HUES6 (cell line): ENCODE data around the gene PLCD3.

Experiments
- H3K27ac ChIP-seq: 2 replicates; pipeline ENCODE4 v1.7.0; 2013; ENCODE audit warnings: low read depth, mild to moderate bottlenecking, low read length, inconsistent platforms
- H3K27me3 ChIP-seq: 2 replicates; pipeline ENCODE4 v1.6.1; 2013; ENCODE audit warnings: low read length; ENCODE audit not compliant: control insufficient read depth, insufficient read depth
- H3K36me3 ChIP-seq: 2 replicates; pipeline ENCODE4 v1.6.1; 2013; ENCODE audit warnings: low read length; ENCODE audit not compliant: control insufficient read depth, insufficient read depth
- H3K4me1 ChIP-seq: 2 replicates; pipeline ENCODE4 v1.6.1; 2013; ENCODE audit warnings: low read length; ENCODE audit not compliant: control insufficient read depth, insufficient read depth
- H3K4me3 ChIP-seq: 2 replicates; pipeline ENCODE4 v1.5.1; 2013; ENCODE audit warnings: low read depth, low read length
- H3K9ac ChIP-seq: one replicate; pipeline ENCODE4 v1.6.1; 2013; ENCODE audit warnings: mild to moderate bottlenecking, low read length
- H3K9me3 ChIP-seq: 2 replicates; pipeline ENCODE4 v1.6.1; 2013; ENCODE audit warnings: low read depth, low read length; ENCODE audit not compliant: control insufficient read depth, insufficient read depth

The PLCD3 gene

DNA sequence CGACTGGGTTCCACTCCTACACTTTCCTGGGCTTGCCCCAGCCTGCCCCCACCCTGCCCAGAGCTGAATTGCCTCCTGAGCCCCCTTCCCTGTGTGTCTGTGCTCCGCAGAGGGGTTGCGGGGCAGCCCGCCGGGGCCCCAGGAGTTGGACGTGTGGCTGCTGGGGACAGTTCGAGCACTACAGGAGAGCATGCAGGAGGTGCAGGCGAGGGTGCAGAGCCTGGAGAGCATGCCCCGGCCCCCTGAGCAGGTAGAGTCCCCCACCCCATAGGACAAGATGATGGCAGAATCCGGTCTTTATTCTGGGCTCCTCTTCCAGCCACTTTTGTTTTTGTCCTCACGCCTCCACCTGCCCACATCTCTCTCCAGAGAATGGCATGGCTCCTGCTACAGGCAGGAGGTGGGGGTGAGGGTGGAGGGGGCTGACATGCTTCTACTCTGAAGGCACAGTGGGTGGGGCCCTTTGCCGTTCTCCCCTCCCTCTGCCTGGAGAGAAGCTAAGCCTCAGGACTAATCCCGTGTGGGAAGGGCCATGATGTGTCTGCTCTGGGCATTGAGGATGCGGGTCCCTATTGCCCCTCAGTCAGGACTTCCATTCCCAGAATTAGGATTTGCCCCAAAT, 6.7 kb upstream of the PLCD3 start:
- H3K27ac ChIP-seq: no peak overlapping the region
- no peaks in the 10 kb centered on the region for H3K27me3 ChIP-seq
- H3K4me3 ChIP-seq: no peak overlapping the region
- H3K4me1 ChIP-seq: peaks cover 24% of the 10 kb centered on the region
- no peak overlapping the region for H3K9ac ChIP-seq
- H3K36me3 ChIP-seq: no peaks in the 10 kb centered on the region
- H3K9me3 ChIP-seq: no peaks in the 10 kb centered on the region

- H3K36me3 ChIP-seq: no peaks in the 10 kb centered on the region
- peaks cover 16% of the 10 kb centered on the region for H3K4me1 ChIP-seq
- H3K4me3 ChIP-seq: no peak overlapping the region
- H3K27ac ChIP-seq: no peak overlapping the region
- no peaks in the 10 kb centered on the region for H3K9me3 ChIP-seq
- no peak overlapping the region for H3K9ac ChIP-seq
- H3K27me3 ChIP-seq: no peaks in the 10 kb centered on the region
These were observed 5.4 kb upstream of the PLCD3 start for GRCh38 chr17:45137561-45138305.

DNA sequence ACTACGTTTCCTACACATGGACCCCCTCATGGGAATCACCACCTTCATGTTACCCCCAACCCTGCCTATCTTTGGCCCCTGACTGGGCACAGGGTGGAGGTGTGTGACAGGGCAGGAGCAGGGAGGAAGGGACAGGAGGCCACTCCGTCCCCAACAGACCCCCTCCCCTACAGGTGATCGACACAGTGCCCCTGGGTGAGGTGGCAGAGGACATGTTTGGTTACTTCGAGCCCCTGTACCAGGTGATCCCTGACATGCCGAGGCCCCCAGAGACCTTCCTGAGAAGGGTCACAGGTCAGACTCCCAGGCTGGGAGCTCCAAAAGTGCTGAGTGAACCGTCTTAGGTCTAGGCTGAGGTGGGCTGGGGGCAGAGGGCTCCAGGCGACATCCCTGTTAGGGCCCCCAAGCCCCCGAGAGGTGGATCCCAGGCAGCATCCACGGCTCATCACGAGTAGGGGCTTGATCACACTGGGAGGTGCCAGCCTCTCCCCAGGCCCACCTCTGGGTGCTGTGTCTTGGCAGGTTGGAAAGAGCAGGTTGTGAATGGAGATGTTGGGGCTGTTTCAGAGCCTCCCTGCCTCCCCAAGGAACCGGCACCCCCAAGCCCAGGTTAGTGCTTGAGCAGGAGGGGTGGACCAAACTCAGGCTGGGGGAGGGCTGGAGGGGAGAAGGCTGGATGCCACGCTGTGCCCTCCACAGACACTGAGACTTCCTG, 4.7 kb upstream of the PLCD3 start:
- H3K27ac ChIP-seq: no peak overlapping the region
- no peak overlapping the region for H3K9ac ChIP-seq
- no peak overlapping the region for H3K4me3 ChIP-seq
- no peaks in the 10 kb centered on the region for H3K9me3 ChIP-seq
- no peaks in the 10 kb centered on the region for H3K36me3 ChIP-seq
- peaks cover 15% of the 10 kb centered on the region for H3K4me1 ChIP-seq
- H3K27me3 ChIP-seq: no peaks in the 10 kb centered on the region

- Histone ChIP-seq H3K27ac (no peak overlapping the region), H3K9ac (no peak overlapping the region)
These were observed 3.9 kb upstream of the PLCD3 start for GRCh38 chr17:45135978-45136791.

DNA sequence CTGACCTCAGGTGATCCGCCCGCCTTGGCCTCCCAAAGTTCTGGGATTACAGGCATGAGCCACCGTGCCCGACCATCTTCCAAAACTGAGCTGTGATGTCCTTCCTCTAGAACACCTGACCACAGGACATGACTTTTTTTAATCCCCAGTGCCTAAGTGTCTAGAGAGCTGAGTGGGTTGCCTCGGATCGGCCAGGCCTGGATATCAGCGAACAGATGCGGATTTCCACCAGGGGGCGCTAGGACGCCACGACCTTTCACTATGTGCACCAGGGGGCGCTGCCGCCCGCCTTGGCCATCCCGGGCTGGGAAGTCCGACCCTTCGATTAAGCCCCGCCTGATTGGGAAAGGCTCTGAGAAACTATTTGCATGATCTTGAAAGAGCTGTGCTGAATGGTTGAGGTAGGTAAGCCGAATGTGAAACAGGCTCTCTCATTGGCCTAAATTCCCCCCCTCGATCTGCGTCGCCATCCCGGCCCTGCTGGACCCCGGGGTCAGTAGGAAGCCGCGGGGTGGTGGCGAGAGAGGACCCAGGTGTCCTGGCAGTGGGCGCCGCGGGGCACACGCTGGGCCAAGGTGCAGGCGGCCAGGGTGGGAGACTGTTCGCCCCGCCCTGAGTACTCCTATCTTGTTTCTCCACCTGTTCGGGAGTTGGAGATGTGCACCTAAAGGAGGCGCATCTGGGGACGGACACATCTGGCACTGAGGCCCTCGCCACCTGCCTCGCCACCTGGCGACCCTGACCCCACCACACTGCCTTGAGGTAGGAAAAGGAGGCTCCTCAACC, 3.1 kb upstream of the PLCD3 start, which contains the start of gene ACBD4:
Gene ACBD4 (plus strand): TSS at position 496 of the 786 bp plus-strand sequence. CDS start 458 bp downstream, outside the sequence.
- H3K4me1 ChIP-seq: peaks cover 19% of the 10 kb centered on the region
- no peak within 1 kb of the TSS for H3K27ac ChIP-seq
- no peaks in the 10 kb centered on the region for H3K9me3 ChIP-seq
- no peaks in the 10 kb centered on the region for H3K36me3 ChIP-seq
- H3K9ac ChIP-seq: no peak within 1 kb of the TSS
- no peaks in the 10 kb centered on the region for H3K27me3 ChIP-seq
- H3K4me3 ChIP-seq: peak within 1 kb of the TSS; percentile 62

More at GRCh38 chr17:45135978-45136791, 3.9 kb upstream of the PLCD3 start:
- H3K27me3 ChIP-seq: no peaks in the 10 kb centered on the region
- H3K36me3 ChIP-seq: no peaks in the 10 kb centered on the region
- H3K4me3 ChIP-seq: peak overlapping the region; percentile 62
- peaks cover 18% of the 10 kb centered on the region for H3K4me1 ChIP-seq
- H3K9me3 ChIP-seq: no peaks in the 10 kb centered on the region

DNA sequence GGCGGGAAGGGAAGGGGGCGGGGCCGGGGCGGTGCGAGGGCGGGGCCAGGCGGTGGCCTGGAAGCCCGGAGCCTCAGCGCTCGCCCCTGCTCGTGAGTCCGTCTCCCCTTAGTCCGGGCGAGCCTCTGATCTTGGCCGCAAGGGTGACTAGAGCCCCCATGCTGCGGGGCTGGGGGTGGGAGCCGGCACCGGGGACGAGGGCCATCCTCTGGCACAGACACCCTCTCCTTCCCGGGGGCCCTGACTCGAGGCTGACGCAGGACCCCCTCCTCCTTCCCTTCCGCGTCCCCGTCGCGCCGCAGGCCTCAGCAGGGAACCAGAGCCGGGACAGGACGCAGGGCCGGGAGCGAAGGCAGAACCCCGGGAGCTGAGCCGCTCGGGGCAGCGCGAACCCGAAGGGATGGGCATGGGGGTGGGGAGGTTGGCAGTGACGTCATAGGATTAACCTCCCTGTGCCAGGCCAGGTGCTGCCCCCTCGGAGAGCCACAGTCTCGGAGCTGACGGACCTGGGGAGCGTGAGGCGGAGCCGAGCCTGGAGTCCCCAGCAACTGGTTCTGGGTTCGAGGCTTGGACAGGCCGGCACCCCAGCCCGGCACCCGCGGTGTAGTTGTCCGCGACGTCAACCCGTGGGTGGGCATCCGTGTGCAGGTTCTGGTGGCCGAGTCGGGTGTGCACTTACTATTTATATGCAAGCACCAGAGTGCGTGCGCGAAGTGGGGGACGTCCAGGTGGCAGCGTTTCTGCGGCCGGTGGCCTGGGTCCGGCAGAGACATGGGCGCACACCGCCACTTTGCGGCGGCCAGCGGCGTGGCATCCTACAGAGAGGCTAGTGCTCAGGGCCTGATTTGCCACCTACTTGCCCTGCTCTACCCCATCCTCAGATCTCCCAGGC, 503 bp upstream of the PLCD3 start:
- peaks cover 30% of the 10 kb centered on the region for H3K4me1 ChIP-seq
- no peak overlapping the region for H3K27ac ChIP-seq
- H3K27me3 ChIP-seq: no peaks in the 10 kb centered on the region

GRCh38 chr17:45131616-45132319, 547 bp downstream of the PLCD3 start:
- no peaks in the 10 kb centered on the region for H3K27me3 ChIP-seq
- peaks cover 39% of the 10 kb centered on the region for H3K4me1 ChIP-seq
- peak overlapping the region; percentile 87 for H3K4me3 ChIP-seq
- H3K36me3 ChIP-seq: no peaks in the 10 kb centered on the region
- H3K27ac ChIP-seq: no peak overlapping the region
- no peaks in the 10 kb centered on the region for H3K9me3 ChIP-seq
- peak overlapping the region; percentile 40 for H3K9ac ChIP-seq

More for the DNA sequence above, 503 bp upstream of the PLCD3 start:
- Histone ChIP-seq H3K9ac (peak overlapping the region; percentile 62), H3K4me3 (peak overlapping the region; percentile 87), H3K36me3 (no peaks in the 10 kb centered on the region), H3K9me3 (no peaks in the 10 kb centered on the region)

- H3K4me3 ChIP-seq: peak overlapping the region; percentile 87
- no peak overlapping the region for H3K27ac ChIP-seq
- H3K36me3 ChIP-seq: no peaks in the 10 kb centered on the region
- no peak overlapping the region for H3K9ac ChIP-seq
- no peaks in the 10 kb centered on the region for H3K27me3 ChIP-seq
- no peaks in the 10 kb centered on the region for H3K9me3 ChIP-seq
- H3K4me1 ChIP-seq: peaks cover 36% of the 10 kb centered on the region
These were observed 1.4 kb downstream of the PLCD3 start for GRCh38 chr17:45130681-45131615.
